Activated CD8-positive, alpha-beta memory T cell treated with anti-CD3 and anti-CD28 coated beads, Interleukin-2, amount 50 U/mL, for 24 hours (primary cell): ENCODE data around the gene PCDH8.

Experiments
- DNase-seq: peaks from one replicate; pipeline ENCODE4 v3.0.0-alpha.2; 2020; ENCODE audit errors: extremely low read depth

Gene PCDH8, protein sequence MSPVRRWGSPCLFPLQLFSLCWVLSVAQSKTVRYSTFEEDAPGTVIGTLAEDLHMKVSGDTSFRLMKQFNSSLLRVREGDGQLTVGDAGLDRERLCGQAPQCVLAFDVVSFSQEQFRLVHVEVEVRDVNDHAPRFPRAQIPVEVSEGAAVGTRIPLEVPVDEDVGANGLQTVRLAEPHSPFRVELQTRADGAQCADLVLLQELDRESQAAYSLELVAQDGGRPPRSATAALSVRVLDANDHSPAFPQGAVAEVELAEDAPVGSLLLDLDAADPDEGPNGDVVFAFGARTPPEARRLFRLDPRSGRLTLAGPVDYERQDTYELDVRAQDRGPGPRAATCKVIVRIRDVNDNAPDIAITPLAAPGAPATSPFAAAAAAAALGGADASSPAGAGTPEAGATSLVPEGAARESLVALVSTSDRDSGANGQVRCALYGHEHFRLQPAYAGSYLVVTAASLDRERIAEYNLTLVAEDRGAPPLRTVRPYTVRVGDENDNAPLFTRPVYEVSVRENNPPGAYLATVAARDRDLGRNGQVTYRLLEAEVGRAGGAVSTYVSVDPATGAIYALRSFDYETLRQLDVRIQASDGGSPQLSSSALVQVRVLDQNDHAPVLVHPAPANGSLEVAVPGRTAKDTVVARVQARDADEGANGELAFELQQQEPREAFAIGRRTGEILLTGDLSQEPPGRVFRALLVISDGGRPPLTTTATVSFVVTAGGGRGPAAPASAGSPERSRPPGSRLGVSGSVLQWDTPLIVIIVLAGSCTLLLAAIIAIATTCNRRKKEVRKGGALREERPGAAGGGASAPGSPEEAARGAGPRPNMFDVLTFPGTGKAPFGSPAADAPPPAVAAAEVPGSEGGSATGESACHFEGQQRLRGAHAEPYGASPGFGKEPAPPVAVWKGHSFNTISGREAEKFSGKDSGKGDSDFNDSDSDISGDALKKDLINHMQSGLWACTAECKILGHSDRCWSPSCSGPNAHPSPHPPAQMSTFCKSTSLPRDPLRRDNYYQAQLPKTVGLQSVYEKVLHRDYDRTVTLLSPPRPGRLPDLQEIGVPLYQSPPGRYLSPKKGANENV

DNA sequence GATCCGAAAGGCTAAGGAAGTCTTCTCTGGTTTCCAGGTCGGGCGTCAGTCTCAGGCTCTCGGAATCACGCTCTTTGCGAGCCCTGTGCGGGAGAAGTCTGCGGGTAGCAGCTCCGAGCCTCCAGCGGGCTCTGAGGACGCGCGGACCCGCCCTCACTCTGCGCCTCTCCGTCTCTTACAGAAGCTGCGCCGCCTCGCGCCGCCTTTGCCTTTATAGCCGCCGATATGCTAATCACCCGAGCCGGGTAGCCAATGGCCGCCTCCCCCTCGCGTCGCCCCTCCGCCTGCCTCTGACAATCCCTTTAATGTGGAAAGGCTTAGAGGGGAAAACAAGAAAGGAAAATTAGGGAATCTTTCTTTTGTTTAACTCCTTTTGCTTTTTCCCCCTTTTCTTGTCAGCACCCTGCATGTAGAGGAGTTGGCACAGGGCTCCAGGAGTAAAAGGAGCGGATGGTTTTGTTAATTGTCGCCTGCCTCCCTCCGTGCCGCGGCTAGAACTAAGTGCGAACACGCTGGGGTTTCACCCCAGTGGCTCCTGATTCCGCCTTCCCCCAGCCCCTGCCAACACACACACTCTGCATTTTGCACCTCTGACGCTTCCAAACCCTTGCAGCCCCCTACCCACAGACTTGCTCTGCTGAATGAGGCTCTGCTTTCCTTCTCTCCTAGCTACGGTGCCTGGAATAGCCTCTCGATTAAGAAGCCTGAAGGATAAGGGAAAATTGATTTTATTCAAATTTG lies at the start of gene PCDH8:
Gene PCDH8, minus strand, starts transcription at position 186 of the 741 bp plus-strand sequence. CDS start 204 bp downstream, outside the sequence.
- no peak for DNase-seq

DNA sequence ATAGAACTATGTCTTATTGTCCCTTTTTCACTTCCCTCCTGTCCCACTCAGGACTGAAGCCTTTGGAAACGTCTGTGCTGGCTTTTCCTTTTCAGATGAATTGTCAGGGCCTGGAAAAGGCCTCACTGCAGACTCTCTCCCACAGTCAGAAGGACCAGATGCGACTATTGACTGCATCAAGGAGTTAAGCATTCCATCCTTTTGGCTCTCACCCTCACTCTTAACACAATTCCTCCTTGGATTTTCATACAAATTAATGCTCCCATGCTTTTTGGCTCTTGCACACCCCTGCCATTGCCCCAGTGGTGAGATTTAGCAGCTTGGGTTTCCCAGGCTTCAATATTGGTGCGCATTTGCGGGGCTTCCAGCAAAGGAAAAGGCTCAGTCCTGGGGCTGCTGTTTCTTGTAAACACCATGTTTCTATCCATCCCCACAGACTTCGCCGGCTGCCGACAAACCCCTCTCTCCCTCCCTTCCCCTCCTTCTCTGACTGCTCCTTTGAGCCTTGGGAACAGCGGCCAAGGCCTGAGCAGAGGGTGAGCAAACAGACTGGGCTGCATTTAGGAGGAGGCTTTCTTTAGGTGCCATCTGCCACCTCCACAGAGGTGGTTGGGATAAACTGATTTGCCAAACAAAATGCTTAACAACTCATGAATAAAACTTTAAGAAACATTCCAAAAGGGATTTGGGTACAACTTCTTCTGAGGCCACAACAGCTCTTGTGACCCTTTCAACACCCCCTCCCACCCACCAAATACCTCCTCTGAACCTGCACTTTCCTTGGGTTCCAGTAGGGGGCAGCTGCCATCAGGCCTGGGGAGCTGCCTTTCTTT lies 48.6 kb upstream of the PCDH8 start:
- DNase-seq: no peak

- no peak for DNase-seq
Measured at GRCh38 chr13:52894413-52894812, 46.0 kb upstream of the PCDH8 start.

GRCh38 chr13:52892925-52893324 lies 44.5 kb upstream of the PCDH8 start:
- DNase-seq: no peak

GRCh38 chr13:52891706-52892105 lies 43.3 kb upstream of the PCDH8 start:
- no peak for DNase-seq

DNA sequence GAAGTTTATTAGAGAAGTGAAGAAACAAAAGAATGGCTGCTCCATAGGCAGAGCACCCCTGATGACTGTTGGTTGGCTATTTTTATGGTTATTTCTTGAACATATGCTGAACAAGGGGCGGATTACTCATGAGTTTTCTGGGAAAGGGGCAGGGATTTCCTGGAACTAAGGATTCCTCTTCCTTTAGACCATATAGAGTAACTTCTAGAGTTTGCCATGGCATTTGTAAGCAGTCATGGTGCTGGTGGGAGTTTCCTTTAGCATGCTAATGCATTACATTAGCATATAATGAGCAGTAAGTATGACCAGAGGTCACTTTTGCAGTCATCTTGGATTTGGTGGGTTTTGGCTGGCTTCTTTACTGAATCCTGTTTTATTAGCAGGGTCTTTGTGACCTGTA lies 38.7 kb upstream of the PCDH8 start:
- DNase-seq: no peak

- DNase-seq: no peak
Measured at GRCh38 chr13:52885141-52885540, 36.7 kb upstream of the PCDH8 start.

GRCh38 chr13:52884429-52885010 lies 36.1 kb upstream of the PCDH8 start:
- no peak for DNase-seq

- no peak for DNase-seq
Measured at GRCh38 chr13:52882785-52883184, 34.3 kb upstream of the PCDH8 start.

GRCh38 chr13:52879950-52880741 lies 31.7 kb upstream of the PCDH8 start:
- DNase-seq: no peak

DNA sequence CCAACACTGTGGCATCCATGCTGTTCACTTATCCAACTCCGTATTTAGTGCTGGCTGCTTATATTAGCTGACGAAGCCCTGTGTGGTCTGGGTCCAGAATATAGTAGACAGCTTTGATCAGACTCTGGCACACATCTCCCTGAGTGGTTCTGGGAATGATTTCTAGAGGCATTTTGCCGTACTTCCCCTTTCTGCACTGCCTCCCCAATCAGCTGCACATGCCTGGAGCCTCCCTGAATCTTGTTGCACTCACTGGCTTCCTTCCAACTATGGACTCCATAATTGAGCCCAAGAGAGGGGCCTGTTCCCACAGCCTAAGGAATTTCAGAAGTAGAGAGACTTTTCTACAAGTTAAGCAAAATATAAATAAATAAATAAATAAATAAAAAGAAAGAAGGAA lies 30.4 kb upstream of the PCDH8 start:
- DNase-seq: no peak

DNA sequence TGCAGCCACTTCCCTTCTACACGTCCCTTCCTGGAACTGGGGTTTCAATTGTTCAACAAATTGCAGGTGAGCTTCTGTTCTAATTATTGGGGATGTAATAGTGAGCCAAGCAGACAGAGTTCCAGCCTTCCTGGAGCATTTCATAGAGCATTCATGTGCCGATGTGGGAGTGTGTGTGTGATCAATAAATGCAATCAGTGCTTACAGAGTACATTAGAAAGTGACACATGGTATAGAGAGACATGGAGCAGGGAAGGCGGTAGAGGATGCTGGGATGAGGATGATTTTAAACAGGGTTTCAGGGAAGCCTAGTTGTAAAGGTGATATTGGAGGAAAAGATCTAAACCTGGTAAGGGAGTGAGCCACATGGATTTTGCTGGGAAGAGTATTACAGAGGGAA lies 21.7 kb upstream of the PCDH8 start:
- DNase-seq: no peak

- no peak for DNase-seq
Measured at GRCh38 chr13:52869621-52870020, 21.2 kb upstream of the PCDH8 start.

DNA sequence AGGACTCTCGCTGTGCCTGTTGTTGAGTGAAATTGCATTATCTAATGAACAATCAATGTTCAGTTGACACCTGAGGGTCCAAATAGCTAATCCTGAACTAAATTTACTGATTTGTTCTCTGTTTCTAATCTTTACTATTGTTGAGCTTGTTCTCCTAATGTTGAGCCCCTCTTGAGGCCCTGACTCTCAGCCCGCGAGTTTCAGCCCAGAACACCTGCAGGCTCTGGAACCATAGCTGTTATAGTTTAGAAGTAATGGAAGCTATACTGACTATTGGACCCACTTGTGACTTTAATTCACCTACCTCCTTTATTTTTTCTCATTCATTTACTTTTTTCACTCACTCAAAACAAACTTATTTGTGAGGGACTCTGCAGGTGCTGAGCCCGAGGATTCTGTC lies 20.6 kb upstream of the PCDH8 start:
- DNase-seq: no peak

DNA sequence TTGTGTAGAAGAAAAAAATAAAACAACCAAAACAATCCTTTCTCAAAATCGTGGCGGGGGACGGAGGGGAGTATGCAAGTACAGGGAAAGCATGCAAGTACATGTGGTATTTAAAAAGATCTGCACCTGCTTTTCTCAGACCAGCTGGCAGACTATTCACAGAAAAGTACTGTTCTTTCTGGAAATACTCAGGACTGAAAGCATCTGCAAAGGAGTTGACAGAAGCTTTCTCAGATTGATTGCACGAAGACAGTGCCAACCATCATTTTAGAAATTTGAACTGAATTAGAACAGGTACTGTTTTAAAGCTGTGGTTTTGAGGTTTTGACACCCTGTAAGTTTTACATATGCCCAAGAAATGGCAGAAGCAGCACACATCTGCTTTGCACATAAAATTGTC lies 19.8 kb upstream of the PCDH8 start:
- DNase-seq: no peak

- no peak for DNase-seq
Measured at GRCh38 chr13:52864941-52865340, 16.5 kb upstream of the PCDH8 start.

- DNase-seq: no peak
Measured at GRCh38 chr13:52862358-52863206, 14.1 kb upstream of the PCDH8 start.

GRCh38 chr13:52852444-52852843 lies 4.0 kb upstream of the PCDH8 start:
- DNase-seq: no peak
